H9 (cell line): ENCODE results near the gene TNP2. TPM values are rescaled to one million over a fixed set of nuclear protein-coding genes. Genes with fewer than 3 reads are reported as not detected.

ENCODE experiments used
- DNase-seq: peaks from one replicate; pipeline ENCODE4 v3.0.0-alpha.2; 2017
- H2AFZ ChIP-seq: one replicate; pipeline ENCODE4 v1.6.1; 2013; ENCODE audit warnings: mild to moderate bottlenecking, low read length, control low read depth, moderate library complexity
- H2AK5ac ChIP-seq: 2 replicates; pipeline ENCODE4 v1.6.1; 2013; ENCODE audit warnings: low read length, control low read depth, mixed read lengths; ENCODE audit not compliant: insufficient read length
- H2BK120ac ChIP-seq: one replicate; pipeline ENCODE4 v1.6.1; 2013; ENCODE audit warnings: low read depth, mild to moderate bottlenecking, low read length, control low read depth, inconsistent platforms; ENCODE audit not compliant: poor library complexity, severe bottlenecking
- H2BK12ac ChIP-seq: 2 replicates; pipeline ENCODE4 v1.6.1; 2013; ENCODE audit warnings: low read length, control low read depth, mixed read lengths, low read depth; ENCODE audit not compliant: insufficient read length
- H2BK15ac ChIP-seq: 2 replicates; pipeline ENCODE4 v1.6.1; 2013; ENCODE audit warnings: low read depth, low read length, control low read depth
- H2BK20ac ChIP-seq: one replicate; pipeline ENCODE4 v1.6.1; 2013; ENCODE audit warnings: low read depth, mild to moderate bottlenecking, low read length, control low read depth, inconsistent platforms; ENCODE audit not compliant: poor library complexity, severe bottlenecking
- H2BK5ac ChIP-seq: 2 replicates; pipeline ENCODE4 v1.6.1; 2013; ENCODE audit warnings: low read length, control low read depth, mixed read lengths; ENCODE audit not compliant: insufficient read length
- H3K14ac ChIP-seq: 2 replicates; pipeline ENCODE4 v1.6.1; 2013; ENCODE audit warnings: low read length, control low read depth; ENCODE audit not compliant: insufficient read depth
- H3K18ac ChIP-seq: 2 replicates; pipeline ENCODE4 v1.6.1; 2013; ENCODE audit warnings: low read depth, mild to moderate bottlenecking, mixed read lengths, low read length, control low read depth; ENCODE audit not compliant: insufficient read length
- H3K23ac ChIP-seq: 2 replicates; pipeline ENCODE4 v1.6.1; 2013; ENCODE audit warnings: low read length, control low read depth, mixed read lengths, low read depth; ENCODE audit not compliant: insufficient read length
- H3K23me2 ChIP-seq: 2 replicates; pipeline ENCODE4 v1.6.1; 2013; ENCODE audit warnings: low read depth, mild to moderate bottlenecking, mixed read lengths, low read length, control low read depth; ENCODE audit not compliant: insufficient read length, poor library complexity, severe bottlenecking
- H3K27ac ChIP-seq: 2 replicates; pipeline ENCODE4 v1.5.1; 2013; ENCODE audit warnings: low read length, control low read depth, mixed read lengths, low read depth; ENCODE audit not compliant: insufficient read length
- H3K27me3 ChIP-seq: 2 replicates; pipeline ENCODE4 v1.6.1; 2013; ENCODE audit warnings: low read length, control low read depth, inconsistent platforms; ENCODE audit not compliant: insufficient read depth
- H3K4ac ChIP-seq: 2 replicates; pipeline ENCODE4 v1.6.1; 2013; ENCODE audit warnings: low read depth, mild to moderate bottlenecking, control low read depth, inconsistent platforms, low read length, moderate library complexity
- H3K4me1 ChIP-seq: 2 replicates; pipeline ENCODE4 v1.6.1; 2013; ENCODE audit warnings: low read length, control low read depth, inconsistent platforms; ENCODE audit not compliant: insufficient read depth
- H3K4me2 ChIP-seq: 2 replicates; pipeline ENCODE4 v1.6.1; 2013; ENCODE audit warnings: low read length, control low read depth, mixed read lengths; ENCODE audit not compliant: insufficient read length, insufficient read depth
- H3K56ac ChIP-seq: 2 replicates; pipeline ENCODE4 v1.6.1; 2013; ENCODE audit warnings: low read depth, mild to moderate bottlenecking, mixed read lengths, low read length, control low read depth; ENCODE audit not compliant: insufficient read length
- H3K79me1 ChIP-seq: 2 replicates; pipeline ENCODE4 v1.6.1; 2013; ENCODE audit warnings: low read depth, mild to moderate bottlenecking, moderate library complexity, low read length, control low read depth, inconsistent platforms; ENCODE audit not compliant: insufficient read depth, poor library complexity, severe bottlenecking
- H3K79me2 ChIP-seq: 2 replicates; pipeline ENCODE4 v1.6.1; 2013; ENCODE audit warnings: low read length, control low read depth, inconsistent platforms; ENCODE audit not compliant: insufficient read depth
- H3K9ac ChIP-seq: 2 replicates; pipeline ENCODE4 v1.6.1; 2013; ENCODE audit warnings: low read length, control low read depth, mixed read lengths; ENCODE audit not compliant: insufficient read length; ENCODE audit errors: extremely low read depth
- H3K9me3 ChIP-seq: one replicate; pipeline ENCODE4 v1.6.1; 2013; ENCODE audit warnings: low read depth, low read length, inconsistent platforms; ENCODE audit not compliant: control insufficient read depth
- H3T11ph ChIP-seq: one replicate; pipeline ENCODE4 v1.6.1; 2013; ENCODE audit warnings: mild to moderate bottlenecking, low read length, control low read depth, inconsistent platforms
- H4K20me1 ChIP-seq: one replicate; pipeline ENCODE4 v1.6.1; 2013; ENCODE audit not compliant: control insufficient read depth, insufficient read length, insufficient read depth
- H4K5ac ChIP-seq: 2 replicates; pipeline ENCODE4 v1.6.1; 2013; ENCODE audit warnings: low read depth, mild to moderate bottlenecking, mixed read lengths, low read length, control low read depth; ENCODE audit not compliant: insufficient read length
- H4K8ac ChIP-seq: replicated peaks from 2 replicates; pipeline ENCODE4 v1.6.1; 2013; ENCODE audit warnings: low read length, control low read depth, mixed read lengths, low read depth; ENCODE audit not compliant: insufficient read length
- H4K91ac ChIP-seq: 2 replicates; pipeline ENCODE4 v1.6.1; 2013; ENCODE audit warnings: low read depth, mild to moderate bottlenecking, moderate library complexity, mixed read lengths, low read length, control low read depth; ENCODE audit not compliant: insufficient read length
- H3K27ac Mint-ChIP-seq, 3 experiments: 2 replicates in 2 of 3; 3 replicates in 1 of 3; pipeline ENCODE4 v1.8.0; 2020 to 2021; ENCODE audit warnings: mixed read lengths in 3 of 3, mild to moderate bottlenecking in 1 of 3, moderate library complexity in 1 of 3
- H3K27me3 Mint-ChIP-seq: 2 replicates; pipeline ENCODE4 v1.8.0; 2021; ENCODE audit warnings: low read depth, mild to moderate bottlenecking, moderate library complexity, mixed read lengths
- H3K36me3 Mint-ChIP-seq, 3 experiments: 2 replicates in 2 of 3; 3 replicates in 1 of 3; pipeline ENCODE4 v1.8.0; 2020 to 2021; ENCODE audit warnings: low read depth in 3 of 3, mixed read lengths in 3 of 3; ENCODE audit not compliant: insufficient read depth in 1 of 3
- H3K4me1 Mint-ChIP-seq, 2 experiments: 2 replicates each; pipeline ENCODE4 v1.8.0; 2020; ENCODE audit warnings: mixed read lengths in 2 of 2
- H3K4me3 Mint-ChIP-seq, 2 experiments: 2 replicates in 1 of 2; 3 replicates in 1 of 2; pipeline ENCODE4 v1.8.0; 2020 to 2021; ENCODE audit warnings: mild to moderate bottlenecking in 2 of 2, mixed read lengths in 2 of 2, moderate library complexity in 1 of 2
- H3K9me3 Mint-ChIP-seq, 2 experiments: 2 replicates in 1 of 2; 3 replicates in 1 of 2; pipeline ENCODE4 v1.8.0; 2020; ENCODE audit warnings: mild to moderate bottlenecking in 2 of 2, mixed read lengths in 2 of 2, moderate library complexity in 1 of 2
- WGBS: extraction: QIAGEN DNeasy Blood & Tissue Kit; methylation state at CpG from one replicate; pipeline ENCODE4 v1.1.7; 2013; ENCODE audit warnings: missing lambda C conversion rate, low lambda C conversion rate, mixed read lengths; ENCODE audit not compliant: insufficient read length; ENCODE audit errors: extremely low coverage; 5-methylcytosine and 5-hydroxymethylcytosine counted together
- total RNA-seq: library from RNA; stranded (reverse); gene quantifications from 2 replicates; pipeline ENCODE4 v1.2.1, GENCODE V29; 2021
- TF ChIP-seq, protein P1 (sequence below): fragments of 200-600 bp; sonication (generic); conservative IDR thresholded peaks from 3 replicates; pipeline ENCODE4 v1.8.0; 2021; ENCODE audit warnings: antibody characterized with exemption, mild to moderate bottlenecking

TNP2 gene
- total RNA-seq, 1 experiment from 2014 or later: not detected

- H3K27me3 Mint-ChIP-seq: no peaks in the 10 kb centered on the region; the same call in 1 of the 2 replicates
- Histone ChIP-seq H2AFZ (no peak overlapping the region), H3T11ph (no peak overlapping the region), H3K27me3 (no peaks in the 10 kb centered on the region), H3K18ac (no peak overlapping the region), H2AK5ac (no peak overlapping the region), H3K4me2 (peak overlapping the region; percentile 78), H3K56ac (no peak overlapping the region), H3K27ac (no peak overlapping the region), H2BK15ac (no peak overlapping the region), H3K9ac (peak overlapping the region; percentile 9), H4K5ac (no peak overlapping the region), H3K4ac (no peak overlapping the region), H3K9me3 (no peaks in the 10 kb centered on the region), H2BK120ac (no peak overlapping the region), H4K91ac (no peak overlapping the region), H3K23ac (no peak overlapping the region), H3K79me1 (no peaks in the 10 kb centered on the region), H2BK12ac (no peak overlapping the region), H4K20me1 (peaks cover 5% of the 10 kb centered on the region), H3K79me2 (peaks cover 10% of the 10 kb centered on the region; the same call in 1 of the 2 replicates), H4K8ac (no peak overlapping the region), H2BK20ac (no peak overlapping the region), H2BK5ac (no peak overlapping the region), H3K23me2 (peaks cover 9% of the 10 kb centered on the region), H3K14ac (no peak overlapping the region), H3K4me1 (peaks cover 5% of the 10 kb centered on the region; the same call in 1 of the 2 replicates)
- 0 out of 7 replicates have a peak overlapping the region, but pooled peaks of 1 of the 3 experiments have one; percentile 72 for H3K27ac Mint-ChIP-seq
- peaks cover 27 to 31% of the 10 kb centered on the region in 2 experiments for H3K4me1 Mint-ChIP-seq
- TF ChIP-seq, protein P1, sequence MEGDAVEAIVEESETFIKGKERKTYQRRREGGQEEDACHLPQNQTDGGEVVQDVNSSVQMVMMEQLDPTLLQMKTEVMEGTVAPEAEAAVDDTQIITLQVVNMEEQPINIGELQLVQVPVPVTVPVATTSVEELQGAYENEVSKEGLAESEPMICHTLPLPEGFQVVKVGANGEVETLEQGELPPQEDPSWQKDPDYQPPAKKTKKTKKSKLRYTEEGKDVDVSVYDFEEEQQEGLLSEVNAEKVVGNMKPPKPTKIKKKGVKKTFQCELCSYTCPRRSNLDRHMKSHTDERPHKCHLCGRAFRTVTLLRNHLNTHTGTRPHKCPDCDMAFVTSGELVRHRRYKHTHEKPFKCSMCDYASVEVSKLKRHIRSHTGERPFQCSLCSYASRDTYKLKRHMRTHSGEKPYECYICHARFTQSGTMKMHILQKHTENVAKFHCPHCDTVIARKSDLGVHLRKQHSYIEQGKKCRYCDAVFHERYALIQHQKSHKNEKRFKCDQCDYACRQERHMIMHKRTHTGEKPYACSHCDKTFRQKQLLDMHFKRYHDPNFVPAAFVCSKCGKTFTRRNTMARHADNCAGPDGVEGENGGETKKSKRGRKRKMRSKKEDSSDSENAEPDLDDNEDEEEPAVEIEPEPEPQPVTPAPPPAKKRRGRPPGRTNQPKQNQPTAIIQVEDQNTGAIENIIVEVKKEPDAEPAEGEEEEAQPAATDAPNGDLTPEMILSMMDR: peak; percentile 79
- no CpG with 5 or more reads among the region's 21 CpGs for WGBS
- H3K4me3 Mint-ChIP-seq: peak overlapping the region; percentile 87 to 89
- H3K9me3 Mint-ChIP-seq: no peaks in the 10 kb centered on the region
- peaks cover 5 to 13% (median 8%) of the 10 kb centered on the region in 3 experiments; a peak in 5 of 7 replicates for H3K36me3 Mint-ChIP-seq
- peak; percentile 88 for DNase-seq
Measured at GRCh38 chr16:11257131-11257938, 11.8 kb downstream of the TNP2 start.
